ENCODE results near the gene TPPP3.

DNA sequence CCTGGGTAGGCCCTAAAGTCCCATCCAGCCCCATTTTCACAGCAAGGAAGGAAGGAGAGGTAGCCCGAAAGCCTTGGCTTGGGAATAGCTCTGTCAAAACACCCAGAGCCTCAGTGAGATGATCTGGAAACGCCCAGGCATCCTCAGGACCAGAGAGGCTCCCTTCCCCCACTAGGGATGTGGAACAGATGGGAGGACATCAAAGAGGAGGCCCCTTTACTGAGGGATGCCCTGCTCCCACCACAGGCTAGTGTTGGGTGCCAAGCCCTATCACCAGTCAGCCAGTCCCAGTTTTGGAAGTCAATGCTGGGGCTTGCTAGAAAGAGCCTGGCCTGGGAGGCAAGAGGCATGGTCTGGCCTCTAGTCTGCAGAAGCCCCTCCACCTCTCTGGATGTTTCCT lies 4.7 kb downstream of the TPPP3 start:
- no peak for TF ChIP-seq CTCF (conservative IDR thresholded peaks at IDR 0.05; ENCODE audit: low read length)
- TF ChIP-seq EZH2phosphoT487 (IDR thresholded peaks at IDR 0.05; ENCODE audit: borderline replicate concordance), result no peak

Measured in Loucy (cell line).